CD4-positive, alpha-beta T cell treated with Interleukin-10 for 1 hour (primary cell): ENCODE results near the gene TRAF2.
A peak's percentile ranks its signal among the peaks of the same experiment; 100 is the strongest.
"Not testable (repeated sequence)": the region's sequence is repeated elsewhere in the genome, so short reads cannot be mapped to it uniquely, and the experiment has no call there.

Experiments used
- DNase-seq: peaks from one replicate; pipeline ENCODE4 v3.0.0-alpha.2; 2020

TRAF2 gene

GRCh38 chr9:136885950-136886578 is at the start of gene TRAF2:
Gene TRAF2 (plus strand): TSS chr9:136886516. CDS start chr9:136898741, 12,225 bp downstream.
- peak; percentile 98 for DNase-seq

GRCh38 chr9:136837146-136837855 is 49.0 kb upstream of the TRAF2 start:
- no peak for DNase-seq

- DNase-seq: not testable (repeated sequence)
Measured at GRCh38 chr9:136837856-136838277, 48.4 kb upstream of the TRAF2 start.

GRCh38 chr9:136838314-136839228 is 47.7 kb upstream of the TRAF2 start:
- DNase-seq: no peak

GRCh38 chr9:136839229-136840139 is 46.8 kb upstream of the TRAF2 start:
- DNase-seq: no peak

GRCh38 chr9:136840140-136840876 is 46.0 kb upstream of the TRAF2 start:
- DNase-seq: no peak

- DNase-seq: no peak
Measured at GRCh38 chr9:136840877-136841645, 45.3 kb upstream of the TRAF2 start.

GRCh38 chr9:136841646-136842379 is 44.5 kb upstream of the TRAF2 start:
- not testable (repeated sequence) for DNase-seq

GRCh38 chr9:136842380-136842948 is 43.9 kb upstream of the TRAF2 start, which contains the start of gene AJM1:
Gene AJM1 (plus strand): TSS chr9:136842478. CDS start chr9:136844415, 1,937 bp downstream.
- peak; percentile 85 for DNase-seq

GRCh38 chr9:136843159-136843800 is 43.0 kb upstream of the TRAF2 start:
- DNase-seq: peak; percentile 14

GRCh38 chr9:136843801-136844740 is 42.2 kb upstream of the TRAF2 start:
- DNase-seq: peak; percentile 70

- DNase-seq: peak; percentile 19
Measured at GRCh38 chr9:136844761-136845464, 41.4 kb upstream of the TRAF2 start.

- no peak for DNase-seq
Measured at GRCh38 chr9:136845465-136846260, 40.7 kb upstream of the TRAF2 start.

- DNase-seq: peak; percentile 12
Measured at GRCh38 chr9:136846376-136847087, 39.8 kb upstream of the TRAF2 start.

GRCh38 chr9:136847088-136847825 is 39.1 kb upstream of the TRAF2 start:
- DNase-seq: peak; percentile 13
